Measurements from ENCODE around the gene MAPK9. TPM values are rescaled to one million over a fixed set of nuclear protein-coding genes. Genes with fewer than 3 reads are reported as not detected.

The MAPK9 gene
- total RNA-seq, 1 experiment from 2014 or later = 44.1 TPM

- intact Hi-C loops (cut with micrococcal nuclease; ENCODE audit: unreplicated experiment) = loop anchor here (10.0 kb wide), 1 partner anchor 191 kb away; no protein-coding TSS in a partner anchor
- no peak overlapping the region for H3K27ac ChIP-seq (ENCODE audit: low read length)
Measured at GRCh38 chr5:180315762-180316212, 23.9 kb upstream of the MAPK9 start.

More at GRCh38 chr5:180315762-180316212, 23.9 kb upstream of the MAPK9 start:
- peak; percentile 86 for ATAC-seq
- DNase-seq (ENCODE audit: low read depth, low spot score) = no peak
- H3K4me3 ChIP-seq (ENCODE audit: low read depth in 2 of 2, low read length in 2 of 2) = no peak overlapping the region
- TF ChIP-seq CTCF (IDR thresholded peaks at IDR 0.05) (peak; percentile 98), SIN3A (IDR thresholded peaks at IDR 0.05; ENCODE audit: borderline replicate concordance, insufficient read depth, low read depth, low read length) (no peak), REST (IDR thresholded peaks at IDR 0.05; ENCODE audit: insufficient read depth in 1 of 2, low read depth in 2 of 2, low read length in 1 of 2) (no peak), POLR2AphosphoS5 (IDR thresholded peaks at IDR 0.05; ENCODE audit: low read depth, low read length) (no peak)
- no peaks in the 10 kb centered on the region for H3K4me1 ChIP-seq (ENCODE audit: control insufficient read depth, insufficient read depth, low read length)
- no TSS peak for BruUV-seq (replicated peaks)
- H3K36me3 ChIP-seq (ENCODE audit: control insufficient read depth, insufficient read depth, low read length) = no peaks in the 10 kb centered on the region
- in situ Hi-C loops (cut with HindIII; ENCODE audit: low pct_unique_long_range_greater_than_20kb, low sequenced_read_pairs) = no loop called here
- no peaks in the 10 kb centered on the region for H3K27me3 ChIP-seq (ENCODE audit: control insufficient read depth, insufficient read depth, low read length)
- ChIA-PET POLR2A (no interaction called here), CTCF (interaction anchor here (0.6 to 3.0 kb wide), 5 partner anchors 13 to 888 kb away, joined by 3 to 12 read pairs (median 5); no protein-coding TSS in a partner anchor)
- H3K9me3 ChIP-seq (ENCODE audit: control insufficient read depth, insufficient read depth, low read depth, low read length) = no peaks in the 10 kb centered on the region

All from Panc1 (cell line).